Daoy (cell line): ENCODE results near the gene CTRB1. TPM values are rescaled to one million over a fixed set of nuclear protein-coding genes. Genes with fewer than 3 reads are reported as not detected.
"Not testable (repeated sequence)": the region's sequence is repeated elsewhere in the genome, so short reads cannot be mapped to it uniquely, and the experiment has no call there.

Experiments used
- DNase-seq: peaks from one replicate; pipeline ENCODE4 v3.0.0-alpha.2; 2015; ENCODE audit warnings: low read depth
- total RNA-seq: library from RNA; depleted of rRNA; stranded (reverse); fragments of >200 nt; shearing (Covaris generic); gene quantifications from 2 replicates; pipeline ENCODE4 v1.2.3, GENCODE V29; 2014

The CTRB1 gene
- total RNA-seq, 1 experiment from 2014 or later = not detected

- DNase-seq = no peak
Measured at GRCh38 chr16:75204410-75204758, 14.4 kb upstream of the CTRB1 start.

- DNase-seq = not testable (repeated sequence)
Measured at GRCh38 chr16:75204905-75205304, 13.9 kb upstream of the CTRB1 start.

- not testable (repeated sequence) for DNase-seq
Measured at GRCh38 chr16:75205438-75205837, 13.3 kb upstream of the CTRB1 start.

- DNase-seq = not testable (repeated sequence)
Measured at GRCh38 chr16:75205961-75206748, 12.6 kb upstream of the CTRB1 start.

- no peak for DNase-seq
Measured at GRCh38 chr16:75206749-75207451, 11.9 kb upstream of the CTRB1 start, which contains the start of gene CTRB2. Gene CTRB2 (minus strand): TSS chr16:75207161. CDS start chr16:75207141, 20 bp downstream.

- DNase-seq = no peak
Measured at GRCh38 chr16:75207831-75208230, 11.0 kb upstream of the CTRB1 start.

GRCh38 chr16:75208242-75208825, 10.5 kb upstream of the CTRB1 start:
- no peak for DNase-seq

GRCh38 chr16:75208861-75209505, 9.8 kb upstream of the CTRB1 start:
- no peak for DNase-seq

- not testable (repeated sequence) for DNase-seq
Measured at GRCh38 chr16:75209514-75209913, 9.3 kb upstream of the CTRB1 start.

- no peak for DNase-seq
Measured at GRCh38 chr16:75209944-75210343, 8.8 kb upstream of the CTRB1 start.

- not testable (repeated sequence) for DNase-seq
Measured at GRCh38 chr16:75211286-75211685, 7.5 kb upstream of the CTRB1 start.

- DNase-seq = no peak
Measured at GRCh38 chr16:75216127-75216526, 2.7 kb upstream of the CTRB1 start.

GRCh38 chr16:75216576-75216975, 2.2 kb upstream of the CTRB1 start:
- DNase-seq = no peak

- DNase-seq = no peak
Measured at GRCh38 chr16:75217389-75217851, 1.4 kb upstream of the CTRB1 start.

GRCh38 chr16:75219088-75219487, 300 bp downstream of the CTRB1 start:
- no peak for DNase-seq

GRCh38 chr16:75219838-75220237, 1.1 kb downstream of the CTRB1 start:
- DNase-seq = no peak

- no peak for DNase-seq
Measured at GRCh38 chr16:75222271-75222783, 3.5 kb downstream of the CTRB1 start.

- DNase-seq = not testable (repeated sequence)
Measured at GRCh38 chr16:75223129-75223528, 4.3 kb downstream of the CTRB1 start.

GRCh38 chr16:75224306-75225082, 5.7 kb downstream of the CTRB1 start:
- DNase-seq = no peak

GRCh38 chr16:75225092-75225491, 6.3 kb downstream of the CTRB1 start:
- DNase-seq = no peak
